Measurements from ENCODE around the gene EFCAB9.

DNA sequence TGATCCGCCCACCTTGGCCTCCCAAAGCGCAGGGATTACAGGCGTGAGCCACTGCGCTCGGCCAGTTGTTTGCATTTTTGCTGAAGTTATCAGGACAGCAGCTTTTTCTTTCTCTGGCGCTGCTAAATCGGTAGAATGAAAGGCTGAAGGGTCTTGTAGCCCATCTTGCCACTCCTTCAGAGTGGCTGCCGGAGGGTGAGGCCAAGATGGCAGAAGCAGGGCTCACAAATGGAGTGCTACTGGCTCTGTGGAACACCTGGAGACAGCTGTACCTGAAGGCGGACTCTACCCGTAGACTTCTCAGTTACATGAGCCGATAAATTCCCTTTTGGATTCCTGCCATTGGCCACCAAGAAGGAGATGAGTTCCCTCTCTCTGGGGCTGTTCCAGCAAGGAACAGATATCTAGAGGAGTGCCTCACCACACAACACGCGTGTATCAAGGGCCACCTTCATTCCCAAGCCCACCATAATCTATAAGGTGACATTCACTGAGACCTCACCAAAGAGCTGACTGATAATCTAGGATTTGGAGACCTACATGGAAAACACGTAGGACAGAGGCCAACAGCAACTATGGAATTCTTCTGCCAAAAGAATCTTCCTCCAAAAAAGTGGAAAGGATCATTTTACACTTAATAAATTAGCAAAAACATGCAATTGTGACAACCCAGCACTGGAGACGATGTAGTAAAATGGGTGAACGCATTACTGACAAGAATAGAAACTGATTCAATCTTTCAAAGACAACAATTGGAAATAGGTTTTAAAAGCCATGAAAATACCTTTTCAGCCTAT, 27.7 kb upstream of the EFCAB9 start:
- TF ChIP-seq EZH2phosphoT487 (IDR thresholded peaks at IDR 0.05; ENCODE audit: insufficient read depth, low read depth) = no peak
- no peak for TF ChIP-seq EZH2 (IDR thresholded peaks at IDR 0.05; ENCODE audit: insufficient read depth, poor library complexity, severe bottlenecking)

All from GM23248 (cell line).